Measurements from ENCODE around the gene MGA.

GRCh38 chr15:41695750-41696436, 35.7 kb downstream of the MGA start:
- TF ChIP-seq POLR2AphosphoS5 (IDR thresholded peaks at IDR 0.05), result no peak
- no peak for TF ChIP-seq CTCF (IDR thresholded peaks at IDR 0.05)
- no peak for TF ChIP-seq POLR2A (IDR thresholded peaks at IDR 0.05)

Measured in breast epithelium (tissue), 3 donors.